Cerebellar nuclear complex (tissue), 1 donor: ENCODE measurements around the gene FCHSD2.
"Not testable (repeated sequence)": the region's sequence is repeated elsewhere in the genome, so short reads cannot be mapped to it uniquely, and the experiment has no call there.

ENCODE experiments used
- DNase-seq, 2 experiments: peaks; one replicate each; lab custom pipeline; 2025; lab: John Stamatoyannopoulos, UW

The FCHSD2 gene

DNA sequence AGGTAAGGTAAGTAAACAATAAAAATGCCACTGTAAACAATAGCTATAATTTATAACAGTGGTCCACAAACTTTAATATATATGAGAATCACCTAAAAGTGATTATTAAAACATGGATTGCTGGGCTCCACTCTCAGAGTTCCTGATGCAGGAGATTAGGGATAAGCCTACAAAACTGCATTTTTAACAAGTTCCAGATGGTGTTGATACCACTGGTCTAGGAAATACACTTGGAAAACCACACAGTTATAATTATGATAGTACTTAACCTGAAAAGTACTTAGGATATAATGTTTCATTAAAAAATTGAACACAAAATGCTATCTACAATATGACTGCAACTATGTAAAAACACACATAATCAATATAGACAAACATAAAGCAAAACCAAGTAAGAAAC lies 20.4 kb downstream of the FCHSD2 start:
- no peak for DNase-seq

GRCh38 chr11:73117071-73117470 lies 25.0 kb downstream of the FCHSD2 start:
- no peak for DNase-seq

GRCh38 chr11:73116636-73117035 lies 25.5 kb downstream of the FCHSD2 start:
- DNase-seq: no peak

DNA sequence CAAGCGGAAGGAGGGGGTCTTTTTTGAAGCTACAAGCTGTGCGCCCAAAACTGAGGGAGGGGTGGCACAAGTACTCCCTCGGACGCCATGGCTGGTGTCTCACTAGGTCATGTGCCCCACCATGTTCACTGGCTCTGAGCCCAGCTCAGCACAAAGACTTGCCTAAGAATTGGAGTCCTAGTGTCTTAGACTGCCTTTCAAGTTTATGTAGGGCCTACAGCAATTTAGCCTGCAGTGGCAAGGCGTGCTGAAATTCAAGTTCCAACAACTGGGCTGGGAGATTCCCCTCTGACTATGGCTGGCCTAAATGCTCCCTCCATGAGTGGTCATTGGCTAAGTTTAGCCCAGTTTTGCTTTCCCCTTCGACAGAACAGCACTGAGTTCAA lies 27.3 kb downstream of the FCHSD2 start:
- DNase-seq: no peak

DNA sequence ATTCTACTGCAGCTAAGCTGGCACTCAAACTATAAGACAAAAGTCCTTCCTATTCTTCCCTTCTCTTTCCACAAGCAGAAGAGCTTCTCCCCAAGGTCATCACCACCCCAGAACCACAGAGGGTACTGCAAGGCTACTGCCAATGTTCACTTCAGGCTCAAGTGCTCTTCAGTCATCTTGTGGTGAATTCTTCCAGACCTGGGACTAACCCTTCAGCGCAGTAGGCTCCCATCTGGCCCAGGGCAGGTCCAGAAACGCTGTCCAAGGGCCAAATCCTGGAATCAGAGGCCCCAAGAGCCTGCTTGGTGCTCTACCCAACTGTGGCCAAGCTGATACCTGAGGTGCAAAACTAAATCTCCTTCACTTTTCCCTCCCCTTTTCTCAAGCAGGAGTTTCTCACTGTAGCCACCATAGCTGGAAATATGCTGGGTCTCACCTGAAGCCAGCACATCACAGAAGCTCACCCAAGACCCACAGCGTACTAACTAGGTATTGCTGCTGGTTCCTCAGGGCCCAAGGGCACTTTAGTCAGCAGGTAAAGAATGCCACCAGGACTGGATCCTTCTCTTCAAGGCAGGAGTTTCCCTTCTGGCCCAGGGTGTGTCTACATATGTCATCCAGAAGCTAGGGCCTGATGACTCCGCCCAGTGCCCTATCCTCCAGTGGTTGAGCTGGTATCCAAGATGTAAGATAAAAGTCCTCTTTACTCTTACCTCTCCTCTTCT lies 27.8 kb downstream of the FCHSD2 start:
- DNase-seq: no peak

- DNase-seq: no peak
These were observed 28.7 kb downstream of the FCHSD2 start for GRCh38 chr11:73113426-73113825.

DNA sequence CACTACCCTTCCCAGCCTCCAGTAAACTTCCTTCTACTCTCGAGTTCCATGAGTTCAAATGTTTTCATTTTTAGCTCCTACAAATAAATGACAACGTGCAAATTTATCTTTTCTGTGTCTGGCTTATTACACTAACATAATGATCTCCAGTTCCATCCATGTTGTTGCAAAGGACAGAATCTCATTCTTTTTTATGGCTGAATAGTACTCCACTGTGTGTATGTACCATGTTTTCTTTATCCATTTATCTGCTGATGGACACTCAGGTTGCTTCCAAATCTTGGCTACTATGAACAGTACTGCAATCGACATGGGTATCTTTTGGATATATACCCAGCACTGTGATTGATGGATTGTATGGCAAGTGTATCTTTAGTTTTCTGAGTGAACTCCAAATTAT lies 34.5 kb downstream of the FCHSD2 start:
- no peak for DNase-seq

DNA sequence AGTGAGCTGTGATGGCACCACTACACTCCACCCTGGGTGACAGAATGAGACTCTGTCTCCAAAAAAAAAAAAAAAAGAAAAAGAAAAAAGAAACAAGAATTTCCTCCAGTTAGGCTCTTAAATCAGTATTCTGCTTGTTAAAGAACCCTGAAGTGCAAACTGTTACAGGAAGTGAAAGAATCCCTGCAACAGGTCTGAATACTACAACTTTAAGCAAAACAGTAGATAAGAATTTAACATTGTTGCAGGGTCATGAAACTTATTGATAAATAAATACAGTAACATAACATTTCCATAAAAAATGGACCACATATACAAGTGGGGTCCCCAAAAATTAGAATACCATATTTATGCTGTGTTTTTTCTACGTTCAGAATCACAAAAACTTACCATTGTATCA lies 35.8 kb downstream of the FCHSD2 start:
- DNase-seq: no peak

- no peak for DNase-seq
These were observed 41.5 kb downstream of the FCHSD2 start for GRCh38 chr11:73100578-73100977.

GRCh38 chr11:73099512-73100266 lies 42.4 kb downstream of the FCHSD2 start:
- no peak for DNase-seq

GRCh38 chr11:73095613-73096012 lies 46.5 kb downstream of the FCHSD2 start:
- DNase-seq: no peak

GRCh38 chr11:73091521-73092305 lies 50.4 kb downstream of the FCHSD2 start:
- no peak for DNase-seq

DNA sequence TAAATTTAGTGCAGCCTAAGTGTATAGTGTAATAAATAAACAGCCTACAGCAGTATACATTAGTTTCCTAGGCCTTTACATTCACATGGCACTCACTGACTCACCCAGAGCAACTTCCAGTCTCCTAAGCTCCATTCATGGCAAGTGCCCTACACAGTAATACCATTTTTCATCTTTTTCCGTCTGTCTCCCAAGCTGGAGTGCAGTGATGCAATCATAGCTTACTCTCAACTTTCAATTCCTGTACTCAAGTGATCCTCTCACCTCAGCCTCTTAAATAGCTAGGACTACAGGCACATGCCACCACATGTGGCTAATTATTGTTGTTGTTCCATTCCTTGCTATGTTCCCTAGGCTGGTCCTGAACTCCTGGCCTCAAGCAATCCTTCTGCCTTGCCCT lies 54.4 kb downstream of the FCHSD2 start:
- DNase-seq: no peak

DNA sequence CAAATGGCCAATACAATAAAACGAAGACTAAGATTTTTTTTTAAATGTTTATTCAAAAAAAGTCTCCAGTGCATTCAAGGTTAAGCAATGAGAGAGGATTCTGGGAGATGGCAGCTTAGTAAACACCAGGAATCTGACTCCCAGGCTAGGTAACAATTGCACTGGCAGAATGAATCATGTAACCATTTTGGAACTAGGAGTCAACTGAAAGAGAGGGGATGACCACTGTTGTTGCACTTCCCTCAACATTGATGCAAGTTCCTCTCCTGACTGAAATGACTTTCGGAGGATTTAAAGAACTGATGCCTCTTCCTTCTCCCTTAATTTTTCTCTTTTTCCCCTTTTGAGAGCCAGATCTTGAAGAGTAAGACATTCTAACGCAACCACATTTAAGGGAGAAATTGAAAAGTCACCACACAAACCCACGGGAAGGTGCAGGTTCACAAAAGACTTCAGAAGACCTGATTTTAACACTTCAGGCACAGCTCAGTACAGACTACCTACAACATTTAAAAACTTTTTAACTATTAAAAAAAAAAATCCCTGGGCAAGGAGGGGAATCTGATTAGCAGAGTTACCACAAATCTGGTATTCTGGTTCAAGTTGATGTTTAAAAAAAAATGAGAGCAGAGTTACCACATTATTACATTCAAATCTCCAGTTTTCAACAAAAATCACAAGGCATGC lies 56.8 kb downstream of the FCHSD2 start:
- DNase-seq: no peak

DNA sequence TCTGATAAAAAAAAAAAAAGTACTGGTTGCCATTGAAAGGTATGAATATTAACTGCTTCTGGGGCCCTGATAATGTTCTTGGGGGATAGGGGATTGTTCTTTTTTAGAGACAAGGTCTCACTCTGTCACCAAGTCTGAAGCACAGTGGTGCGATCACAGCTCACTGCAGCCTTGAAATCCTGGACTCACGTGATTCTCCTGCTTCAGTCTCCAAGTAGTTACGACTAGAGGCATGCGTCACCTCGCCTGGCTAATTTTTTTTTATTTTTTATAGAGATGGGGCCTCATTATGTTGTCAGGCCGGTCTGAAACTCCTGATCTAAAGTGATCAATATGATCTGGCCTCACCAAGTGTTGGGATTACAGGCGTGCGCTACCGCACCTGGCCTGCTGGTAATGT lies 63.5 kb downstream of the FCHSD2 start:
- DNase-seq: no peak

DNA sequence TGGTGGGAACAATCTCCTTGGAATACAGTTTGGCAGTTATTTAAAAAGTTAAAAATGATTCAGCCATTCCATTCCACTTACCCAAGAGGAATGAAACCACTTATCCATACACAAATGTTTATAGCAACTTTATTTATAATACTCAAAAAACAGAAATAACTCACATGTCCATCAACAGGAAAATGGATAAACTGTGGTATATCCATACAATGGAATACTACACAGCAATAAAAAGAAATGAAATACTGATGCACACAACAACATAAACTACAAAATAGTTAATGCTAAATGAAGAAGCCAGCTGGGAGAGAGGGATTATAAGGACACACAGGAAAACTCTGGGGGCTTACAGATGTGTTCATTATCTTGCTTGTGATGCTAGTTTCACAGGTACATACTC lies 64.7 kb downstream of the FCHSD2 start:
- no peak for DNase-seq

GRCh38 chr11:73074319-73074718 lies 67.8 kb downstream of the FCHSD2 start:
- DNase-seq: no peak

DNA sequence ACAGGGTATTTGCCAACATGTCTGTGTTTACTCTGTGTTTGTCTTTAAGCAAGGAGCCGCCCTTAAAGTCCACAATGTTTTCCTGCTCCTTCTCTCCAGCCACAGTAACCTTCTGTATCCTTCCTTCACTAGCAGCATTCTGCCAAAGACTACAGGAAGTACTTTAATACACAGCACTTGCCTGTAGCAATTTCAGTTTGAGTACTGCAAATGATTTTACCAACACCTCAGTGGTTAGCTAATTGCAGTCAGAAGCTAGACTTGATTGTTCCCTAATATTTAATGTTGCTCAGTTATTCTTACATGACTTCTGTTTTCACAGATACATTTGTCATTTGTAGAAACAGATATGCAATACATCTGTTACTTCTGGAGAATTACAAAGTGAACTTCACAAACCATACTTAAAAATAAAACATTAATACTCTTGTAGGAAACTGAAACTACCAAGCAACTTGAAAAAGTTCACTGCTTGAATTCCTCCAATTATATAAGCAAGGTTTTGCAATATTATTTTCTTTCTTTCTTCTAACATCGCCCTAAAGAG lies 69.1 kb downstream of the FCHSD2 start:
- DNase-seq: no peak

GRCh38 chr11:73070653-73071052 lies 71.5 kb downstream of the FCHSD2 start:
- DNase-seq: no peak

DNA sequence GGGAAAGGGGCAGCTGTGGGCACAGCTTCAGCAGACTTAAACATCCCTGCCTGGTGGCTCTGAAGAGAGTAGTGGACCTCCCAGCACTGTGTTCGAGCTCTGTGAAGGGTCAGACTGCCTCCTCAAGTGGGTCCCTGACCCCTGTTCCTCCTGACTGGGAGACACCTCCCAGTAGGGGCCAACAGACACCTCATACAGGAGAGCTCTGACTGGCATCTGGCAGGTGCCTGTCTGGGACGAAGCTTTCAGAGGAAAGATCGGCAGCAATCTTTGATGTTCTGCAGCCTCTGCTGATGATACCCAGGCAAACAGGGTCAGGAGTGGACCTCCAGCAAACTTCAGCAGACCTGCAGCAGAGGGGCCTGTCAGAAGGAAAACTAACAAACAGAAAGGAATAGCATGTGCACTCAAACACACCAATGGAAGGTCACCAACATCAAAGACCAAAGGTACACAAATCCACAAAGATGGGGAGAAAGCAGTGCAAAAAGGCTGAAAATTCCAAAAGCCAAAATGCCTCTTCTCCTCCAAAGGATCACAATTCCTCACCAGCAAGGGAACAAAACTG lies 80.2 kb downstream of the FCHSD2 start:
- not testable (repeated sequence) for DNase-seq

DNA sequence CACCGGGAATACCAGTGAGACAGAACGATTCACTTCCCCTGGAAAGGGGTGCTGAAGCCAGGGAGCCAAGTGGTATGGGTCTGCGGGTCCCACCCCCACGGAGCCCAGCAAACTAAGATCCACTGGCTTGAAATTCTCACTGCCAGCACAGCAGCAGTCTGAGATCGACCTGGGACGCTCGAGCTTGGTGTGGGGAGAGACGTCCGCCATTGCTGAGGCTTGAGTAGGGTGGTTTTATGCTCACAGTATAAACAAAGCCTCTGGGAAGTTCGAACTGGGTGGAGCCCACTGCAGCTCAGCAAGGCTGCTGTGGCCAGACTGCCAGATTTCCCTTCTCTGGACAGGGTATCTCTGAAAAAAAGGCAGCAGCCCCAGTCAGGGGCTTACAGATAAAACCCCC lies 80.7 kb downstream of the FCHSD2 start:
- DNase-seq: not testable (repeated sequence)

DNA sequence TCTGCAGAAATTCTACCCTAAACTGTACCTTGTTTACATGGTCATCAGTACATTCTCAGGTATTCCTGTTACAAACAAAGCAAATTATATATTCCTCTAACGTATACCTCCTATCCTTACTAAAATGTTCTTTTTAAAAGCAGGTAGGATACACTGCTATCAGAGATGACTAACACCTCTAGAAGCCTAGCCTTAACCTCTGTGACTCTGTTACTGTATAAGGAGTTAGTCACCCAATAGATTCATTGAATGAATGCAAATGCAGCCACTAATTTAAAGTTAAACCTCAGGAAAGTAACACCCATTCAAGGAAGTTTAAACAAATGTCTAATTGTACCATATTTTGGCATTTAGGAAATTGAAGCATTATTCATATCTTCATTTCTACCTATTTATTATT lies 82.2 kb downstream of the FCHSD2 start:
- no peak for DNase-seq
